Inferior parietal cortex (tissue), 1 donor: Measurements from ENCODE around the gene CYP21A2.

Source experiments
- DNase-seq: peaks from one replicate; pipeline ENCODE4 v3.0.0-alpha.2; 2016; ENCODE audit errors: extremely low spot score

Gene CYP21A2

GRCh38 chr6:32083812-32084768 is 45.9 kb downstream of the CYP21A2 start:
- DNase-seq: no peak

- DNase-seq: no peak
Measured at GRCh38 chr6:32084780-32085179, 46.6 kb downstream of the CYP21A2 start.

- no peak for DNase-seq
Measured at GRCh38 chr6:32085759-32086459, 47.7 kb downstream of the CYP21A2 start.

- no peak for DNase-seq
Measured at GRCh38 chr6:32086661-32087573, 48.7 kb downstream of the CYP21A2 start.

GRCh38 chr6:32087574-32088486 is 49.6 kb downstream of the CYP21A2 start:
- peak; percentile 30 for DNase-seq

GRCh38 chr6:32088487-32089049 is 50.4 kb downstream of the CYP21A2 start:
- DNase-seq: no peak

- no peak for DNase-seq
Measured at GRCh38 chr6:32089082-32089828, 51.0 kb downstream of the CYP21A2 start.
